ENCODE data around the gene BBIP1.

BBIP1 gene

GRCh38 chr10:110876000-110876399 is 43.0 kb downstream of the BBIP1 start:
- H3K27ac ChIP-seq (ENCODE audit: low read length) = no peak overlapping the region
- TF ChIP-seq EZH2 (IDR thresholded peaks at IDR 0.05; ENCODE audit: borderline replicate concordance, low read depth, low read length, severe bottlenecking) = no peak
- no peaks in the 10 kb centered on the region for H4K20me1 ChIP-seq (ENCODE audit: insufficient read depth, low read length)
- no peak overlapping the region for H2AFZ ChIP-seq (ENCODE audit: low read depth, low read length)
- no peak for ATAC-seq (ENCODE audit: insufficient read depth, low read depth)
- H3K27me3 ChIP-seq (ENCODE audit: insufficient read depth, low read length, poor library complexity) = no peaks in the 10 kb centered on the region
- no peak overlapping the region for H3K4me2 ChIP-seq (ENCODE audit: insufficient read depth, low read length)
- no peaks in the 10 kb centered on the region for H3K9me3 ChIP-seq (ENCODE audit: insufficient read depth, low read length, severe bottlenecking)
- no peak overlapping the region for H3K9ac ChIP-seq (ENCODE audit: low read depth, low read length)
- peaks cover 40% of the 10 kb centered on the region for H3K79me2 ChIP-seq (ENCODE audit: insufficient read depth, low read length)
- H3K4me1 ChIP-seq (ENCODE audit: insufficient read depth, low read length) = peaks cover 19% of the 10 kb centered on the region
- H3K4me3 ChIP-seq (ENCODE audit: low read depth in 1 of 2, low read length in 2 of 2) = no peak overlapping the region
- DNase-seq = no peak
- H3K36me3 ChIP-seq (ENCODE audit: insufficient read depth, low read length) = peaks cover 24% of the 10 kb centered on the region

- H3K9ac ChIP-seq (ENCODE audit: low read depth, low read length) = peak overlapping the region; percentile 86
- no peaks in the 10 kb centered on the region for H4K20me1 ChIP-seq (ENCODE audit: insufficient read depth, low read length)
- DNase-seq (no peak), ATAC-seq (ENCODE audit: insufficient read depth, low read depth) (no peak)
- no peaks in the 10 kb centered on the region for H3K27me3 ChIP-seq (ENCODE audit: insufficient read depth, low read length, poor library complexity)
- no peak for TF ChIP-seq CTCF (IDR thresholded peaks at IDR 0.05; ENCODE audit: borderline replicate concordance, extremely low read depth, low read length, poor library complexity, severe bottlenecking)
- TF ChIP-seq EZH2 (IDR thresholded peaks at IDR 0.05; ENCODE audit: borderline replicate concordance, low read depth, low read length, severe bottlenecking) = no peak
- peak overlapping the region; percentile 88 for H3K4me2 ChIP-seq (ENCODE audit: insufficient read depth, low read length)
- no peak overlapping the region; the same call in 1 of the 2 replicates for H2AFZ ChIP-seq (ENCODE audit: low read depth, low read length)
- H3K4me1 ChIP-seq (ENCODE audit: insufficient read depth, low read length) = peaks cover 31% of the 10 kb centered on the region
- no peaks in the 10 kb centered on the region for H3K9me3 ChIP-seq (ENCODE audit: insufficient read depth, low read length, severe bottlenecking)
- H3K79me2 ChIP-seq (ENCODE audit: insufficient read depth, low read length) = peaks cover 40% of the 10 kb centered on the region
- peak overlapping the region; percentile 99; the same call in 1 of the 2 replicates for H3K27ac ChIP-seq (ENCODE audit: low read length)
- peaks cover 17% of the 10 kb centered on the region for H3K36me3 ChIP-seq (ENCODE audit: insufficient read depth, low read length)
- peak overlapping the region; percentile 79 to 81; a peak in 3 of 4 replicates for H3K4me3 ChIP-seq (ENCODE audit: low read depth in 1 of 2, low read length in 2 of 2)
Observed at GRCh38 chr10:110873951-110874350, 45.0 kb downstream of the BBIP1 start.

GRCh38 chr10:110872984-110873923 is 45.7 kb downstream of the BBIP1 start:
- no peaks in the 10 kb centered on the region for H4K20me1 ChIP-seq (ENCODE audit: insufficient read depth, low read length)
- peak overlapping the region; percentile 79 to 81 for H3K4me3 ChIP-seq (ENCODE audit: low read depth in 1 of 2, low read length in 2 of 2)
- H3K79me2 ChIP-seq (ENCODE audit: insufficient read depth, low read length) = peaks cover 40% of the 10 kb centered on the region
- TF ChIP-seq CTCF (IDR thresholded peaks at IDR 0.05; ENCODE audit: borderline replicate concordance, extremely low read depth, low read length, poor library complexity, severe bottlenecking) (no peak), EZH2 (IDR thresholded peaks at IDR 0.05; ENCODE audit: borderline replicate concordance, low read depth, low read length, severe bottlenecking) (no peak)
- DNase-seq = no peak
- H3K4me2 ChIP-seq (ENCODE audit: insufficient read depth, low read length) = peak overlapping the region; percentile 88
- no peaks in the 10 kb centered on the region for H3K9me3 ChIP-seq (ENCODE audit: insufficient read depth, low read length, severe bottlenecking)
- peak overlapping the region; percentile 99 for H3K27ac ChIP-seq (ENCODE audit: low read length)
- H2AFZ ChIP-seq (ENCODE audit: low read depth, low read length) = peak overlapping the region; percentile 61
- H3K27me3 ChIP-seq (ENCODE audit: insufficient read depth, low read length, poor library complexity) = no peaks in the 10 kb centered on the region
- peak overlapping the region; percentile 86 for H3K9ac ChIP-seq (ENCODE audit: low read depth, low read length)
- H3K4me1 ChIP-seq (ENCODE audit: insufficient read depth, low read length) = peaks cover 33% of the 10 kb centered on the region
- no peak for ATAC-seq (ENCODE audit: insufficient read depth, low read depth)
- H3K36me3 ChIP-seq (ENCODE audit: insufficient read depth, low read length) = peaks cover 14% of the 10 kb centered on the region

All from DND-41 (cell line).